ENCODE results near the gene NUDT14.

- no peak for TF ChIP-seq BACH2 (CRISPR knock-in tag; IDR thresholded peaks at IDR 0.05; ENCODE audit: borderline replicate concordance)
- TF ChIP-seq CREB5 (CRISPR knock-in tag; IDR thresholded peaks at IDR 0.05; ENCODE audit: low read depth): no peak
- no peak for TF ChIP-seq RARB (CRISPR knock-in tag; IDR thresholded peaks at IDR 0.05)
- no peak for TF ChIP-seq PATZ1 (CRISPR knock-in tag; IDR thresholded peaks at IDR 0.05; ENCODE audit: borderline replicate concordance)
- TF ChIP-seq GLIS3 (CRISPR knock-in tag; IDR thresholded peaks at IDR 0.05): no peak
- TF ChIP-seq CSRNP3 (CRISPR knock-in tag; IDR thresholded peaks at IDR 0.05): no peak
- no peak for TF ChIP-seq OSR1 (CRISPR knock-in tag; IDR thresholded peaks at IDR 0.05)
- no peak for TF ChIP-seq TOX (CRISPR knock-in tag; IDR thresholded peaks at IDR 0.05; ENCODE audit: borderline replicate concordance)
- no peak for TF ChIP-seq ZFP3 (CRISPR knock-in tag; IDR thresholded peaks at IDR 0.05)
- TF ChIP-seq PPARA (CRISPR knock-in tag; IDR thresholded peaks at IDR 0.05; ENCODE audit: borderline replicate concordance): no peak
- no peak for TF ChIP-seq ISL1 (CRISPR knock-in tag; IDR thresholded peaks at IDR 0.05)
- no peak for TF ChIP-seq ARNTL (CRISPR knock-in tag; IDR thresholded peaks at IDR 0.05; ENCODE audit: borderline replicate concordance, low read depth)
- no peak for TF ChIP-seq POU6F1 (CRISPR knock-in tag; IDR thresholded peaks at IDR 0.05; ENCODE audit: borderline replicate concordance, low read depth)
- TF ChIP-seq CSDC2 (CRISPR knock-in tag; IDR thresholded peaks at IDR 0.05): no peak
These were observed 4.9 kb upstream of the NUDT14 start for GRCh38 chr14:105185973-105186372.
